CD4-positive, alpha-beta T cell treated with Interleukin-17A for 4 hours (primary cell): ENCODE measurements around the gene UBR4.

Experiments used
- DNase-seq: peaks from one replicate; pipeline ENCODE4 v3.0.0-alpha.2; 2020; ENCODE audit warnings: mixed read lengths

UBR4 gene

DNA sequence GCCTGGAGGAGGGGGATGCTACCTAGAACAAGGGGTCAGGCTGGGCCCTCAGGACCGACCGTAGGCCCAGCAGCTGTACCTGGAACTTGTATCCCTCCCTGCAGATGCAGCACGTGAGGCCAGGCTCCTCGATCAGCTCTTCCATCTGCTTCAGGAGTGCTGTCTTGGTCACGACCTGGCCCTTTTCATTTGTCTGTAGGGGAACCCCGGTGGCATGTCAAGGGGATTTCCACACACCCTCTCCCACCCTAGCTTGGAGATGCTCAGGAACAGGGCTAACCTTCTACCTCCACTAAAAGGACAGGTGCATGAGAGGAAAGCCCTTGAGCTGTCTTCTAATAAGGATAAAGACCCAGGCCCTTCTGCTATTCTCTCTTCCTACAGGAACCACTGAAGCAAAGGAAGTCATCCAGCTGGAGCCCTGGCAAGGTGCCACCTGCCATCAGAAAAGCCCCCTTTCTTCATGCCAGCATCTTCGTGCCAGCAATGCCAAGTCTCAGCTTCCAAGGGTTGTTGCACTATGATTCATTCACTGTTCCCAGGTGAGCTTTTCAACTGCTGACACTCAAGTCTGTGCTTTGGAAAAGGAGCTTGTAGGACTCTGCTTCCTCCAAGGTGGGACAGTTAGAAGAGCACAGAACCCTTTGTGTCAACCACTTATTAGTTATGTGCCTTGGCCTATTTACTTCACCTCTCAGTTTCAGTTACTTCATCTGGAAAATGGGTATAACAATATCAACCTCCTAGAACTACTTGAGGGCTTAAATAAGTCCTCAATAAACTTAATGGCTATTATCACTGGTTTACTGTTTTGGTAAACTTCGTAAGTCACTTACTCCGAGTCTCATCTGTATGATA, 122.1 kb downstream of the UBR4 start:
- no peak for DNase-seq

DNA sequence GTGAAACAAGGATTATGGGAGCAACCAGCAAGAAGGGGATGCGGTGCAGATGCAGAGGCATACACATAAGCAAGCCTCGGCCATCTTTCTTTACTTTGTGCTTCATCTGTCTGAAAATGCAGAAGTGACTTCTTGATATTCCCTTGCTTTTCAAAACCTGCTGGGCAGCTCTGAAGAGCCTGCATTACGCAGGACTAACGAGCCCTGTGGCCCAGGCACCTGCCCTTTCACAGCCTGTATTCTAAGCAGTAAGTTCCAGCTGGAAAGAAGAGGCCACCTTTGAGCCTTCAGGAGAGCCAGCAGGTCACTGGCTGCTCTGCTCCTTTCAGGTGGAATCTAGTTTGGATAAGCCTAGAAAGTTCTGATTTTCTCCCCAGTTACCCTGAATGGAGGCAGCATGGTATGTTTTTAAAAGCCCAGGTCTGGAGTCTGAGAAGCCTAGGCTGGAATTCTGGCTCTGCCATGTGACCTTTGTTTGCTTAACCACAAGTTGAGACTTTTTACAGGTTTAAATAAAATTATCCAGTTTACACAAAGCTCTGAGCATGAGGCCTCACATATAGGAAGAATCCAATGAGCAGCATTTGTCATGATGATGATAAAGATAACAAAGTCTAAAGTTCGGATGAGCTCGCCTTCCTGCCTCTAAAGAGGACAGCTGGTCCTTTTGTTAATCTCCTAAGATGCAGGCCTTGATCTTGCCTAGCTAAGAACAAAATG, 122.9 kb downstream of the UBR4 start:
- no peak for DNase-seq

DNA sequence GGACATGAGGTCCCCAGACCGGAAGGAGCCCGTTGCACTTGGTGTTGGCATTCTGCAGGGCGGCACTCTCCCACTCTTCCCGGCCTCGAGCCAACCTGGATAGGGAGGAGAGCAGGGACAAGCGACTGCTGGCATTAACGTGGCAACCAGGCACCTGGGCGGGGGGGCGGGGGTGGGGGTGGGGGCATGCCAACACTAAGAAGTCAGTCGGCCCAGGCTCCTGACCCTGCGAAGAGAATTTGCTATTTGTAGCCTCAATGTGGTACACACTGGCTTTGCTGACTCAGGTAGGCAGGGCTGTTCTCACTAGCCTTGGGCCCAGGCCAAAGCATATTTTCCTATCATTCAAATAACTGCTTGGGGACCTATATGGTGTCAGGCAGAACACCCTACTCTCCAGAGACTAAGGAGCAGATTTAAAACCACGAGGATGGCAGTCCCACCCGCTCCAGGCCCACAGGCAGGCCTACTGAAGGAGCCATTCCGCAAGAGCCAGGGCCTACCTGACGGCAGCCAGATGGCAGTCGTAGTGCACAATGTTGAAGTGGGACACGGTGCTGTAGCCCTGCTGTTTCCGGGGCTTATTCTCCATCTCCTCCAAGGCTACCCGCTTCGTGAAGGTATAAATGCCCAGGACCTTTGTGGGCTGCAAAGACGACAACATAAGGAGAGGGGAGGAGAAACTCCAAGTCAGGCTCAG, 123.7 kb downstream of the UBR4 start:
- no peak for DNase-seq

DNA sequence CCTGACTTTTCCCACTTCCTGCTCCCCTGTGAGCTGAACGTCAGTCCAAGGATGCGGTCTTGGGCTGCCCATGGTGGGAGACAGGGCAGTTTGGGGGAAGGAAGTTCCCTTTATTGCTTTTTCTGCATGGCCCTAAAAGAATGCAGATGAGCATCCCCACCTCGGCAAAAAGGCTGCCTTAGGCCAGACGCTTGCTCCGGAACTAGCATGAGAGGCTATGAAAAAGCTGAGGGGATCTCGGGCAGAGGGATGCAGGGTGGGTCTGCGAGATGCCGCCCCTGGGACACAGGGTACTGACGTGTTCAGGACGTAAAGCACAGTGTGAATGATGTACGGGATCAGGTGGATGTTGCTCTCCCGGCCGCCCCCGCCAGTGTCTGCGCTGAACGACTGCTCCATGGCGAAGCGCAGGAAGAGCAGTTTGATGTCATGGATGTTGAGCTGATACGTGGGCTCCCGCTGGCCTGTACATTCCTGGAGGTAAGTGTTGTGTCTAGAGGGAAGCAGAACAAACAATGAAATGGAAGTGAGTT, 125.8 kb downstream of the UBR4 start:
- DNase-seq = no peak

- no peak for DNase-seq
Observed at GRCh38 chr1:19083081-19083480, 127.0 kb downstream of the UBR4 start.

- DNase-seq = no peak
Observed at GRCh38 chr1:19081218-19081893, 128.7 kb downstream of the UBR4 start.

- no peak for DNase-seq
Observed at GRCh38 chr1:19080721-19081120, 129.3 kb downstream of the UBR4 start.

DNA sequence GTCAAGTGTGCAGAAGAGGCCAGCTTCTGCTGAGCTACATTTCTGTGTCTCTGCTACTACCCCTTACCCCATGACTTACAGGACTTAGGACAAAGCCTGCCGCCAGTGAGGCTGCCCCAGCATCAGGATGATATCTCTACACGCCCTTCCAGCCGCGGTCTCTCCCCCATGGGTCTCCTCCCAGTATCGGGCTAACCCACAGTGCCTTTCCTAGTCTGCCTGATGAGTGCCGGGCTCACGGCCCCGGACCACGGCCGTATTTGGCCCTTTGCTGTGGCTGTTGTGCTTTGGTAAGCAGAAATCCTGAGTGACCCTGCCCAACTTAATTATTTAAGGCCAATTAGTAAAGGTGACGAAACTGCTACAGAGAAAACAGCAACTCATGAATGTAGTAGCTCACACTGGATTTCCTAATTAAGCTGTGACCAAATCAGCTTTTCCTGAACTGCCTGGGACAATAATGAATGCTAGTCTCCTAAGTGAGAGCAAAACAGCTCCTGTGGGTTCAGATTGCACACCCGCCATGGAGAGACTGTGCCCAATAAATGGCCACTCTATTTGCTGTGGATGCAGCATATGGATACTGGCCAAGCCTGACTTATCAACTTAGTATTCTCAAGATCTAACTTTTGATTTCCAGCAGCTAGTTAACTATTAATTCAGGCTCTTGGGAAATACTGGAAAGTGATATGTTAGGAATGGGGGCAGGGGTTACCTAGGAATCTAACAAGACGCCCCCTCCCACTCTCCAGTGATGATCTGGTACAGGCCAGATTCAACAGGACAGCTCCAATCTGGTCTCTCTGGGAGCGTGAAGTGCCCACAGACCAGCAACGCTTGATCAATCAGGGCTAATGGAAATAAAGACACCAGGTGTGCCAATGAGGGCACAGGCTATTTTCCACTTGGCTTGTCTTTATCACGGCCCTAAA, 130.3 kb downstream of the UBR4 start:
- DNase-seq = no peak

GRCh38 chr1:19078536-19078935, 131.5 kb downstream of the UBR4 start:
- no peak for DNase-seq

DNA sequence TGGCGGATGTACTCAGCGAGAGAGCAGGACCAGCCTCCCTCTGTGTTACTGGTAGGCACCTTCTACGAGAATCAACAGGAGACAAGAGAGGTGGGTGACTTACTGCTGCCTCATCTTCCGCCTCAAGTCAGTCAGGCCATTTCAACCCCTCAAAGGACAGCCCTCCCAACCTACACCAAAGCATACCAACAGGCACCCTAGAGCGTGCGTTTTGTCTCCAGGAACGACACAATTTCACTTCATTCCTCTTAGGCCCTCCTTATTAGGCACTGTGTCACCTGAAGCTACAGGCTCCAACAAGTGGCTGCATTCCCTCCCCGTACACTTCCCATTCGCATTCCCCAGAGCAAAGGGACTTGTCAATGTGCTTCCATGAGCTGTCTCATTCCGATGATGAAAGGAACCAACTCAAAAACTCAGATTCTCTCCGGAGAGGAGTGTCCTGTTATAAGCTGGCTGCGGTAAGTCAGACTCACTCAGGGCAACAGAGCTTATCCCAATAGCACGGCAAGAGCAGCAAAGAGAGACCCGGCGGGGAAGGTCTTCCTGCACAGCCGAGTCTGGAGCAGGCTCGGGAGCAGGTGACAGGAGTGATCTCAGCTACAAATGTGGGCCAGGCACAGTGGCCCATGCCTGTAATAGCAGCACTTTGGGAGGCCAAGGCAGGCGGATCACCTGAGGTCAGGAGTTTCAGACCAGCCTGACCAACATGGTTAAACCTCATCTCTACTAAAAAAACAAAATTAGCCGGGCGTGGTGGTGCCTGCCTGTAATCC, 133.0 kb downstream of the UBR4 start:
- DNase-seq = no peak

DNA sequence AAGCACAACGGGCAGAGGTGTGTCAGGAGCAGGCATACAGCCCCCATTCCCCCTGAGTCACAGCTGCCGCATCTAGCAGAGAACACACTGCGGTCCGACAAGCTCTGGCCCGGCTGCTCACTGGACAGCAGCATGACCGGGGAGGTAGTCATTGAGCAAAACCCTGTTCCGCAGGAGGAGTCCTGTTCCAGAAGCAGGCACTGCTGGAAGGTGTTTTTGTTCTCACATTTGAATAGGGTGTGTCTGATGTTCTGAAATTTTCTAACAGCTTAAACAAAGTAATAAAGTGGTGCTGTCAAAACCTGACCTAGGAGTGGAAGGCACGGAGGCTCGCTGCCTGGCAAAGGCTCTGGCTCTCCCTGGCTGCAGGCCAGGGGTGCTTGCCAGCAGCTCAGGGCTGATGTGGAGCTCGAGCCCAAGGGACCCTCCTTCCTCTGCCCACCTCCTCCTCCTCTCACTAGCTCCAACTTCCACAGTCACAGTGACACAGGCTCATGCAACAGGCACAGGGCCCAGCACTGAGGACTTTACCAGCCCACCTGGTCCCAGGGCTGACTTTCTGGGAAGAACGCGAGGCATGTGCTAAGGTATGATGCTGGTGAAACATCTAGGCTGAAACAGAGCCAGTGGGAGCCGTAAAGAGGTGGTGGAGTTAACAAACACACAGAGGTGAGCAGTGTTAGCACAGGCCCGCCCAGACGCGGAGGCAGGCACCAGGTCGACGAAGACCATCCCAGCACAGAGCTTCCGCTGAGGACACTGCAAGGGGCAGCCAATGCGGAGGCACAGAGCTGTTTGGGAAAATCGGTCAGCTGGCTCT, 135.0 kb downstream of the UBR4 start:
- peak; percentile 28 for DNase-seq

DNA sequence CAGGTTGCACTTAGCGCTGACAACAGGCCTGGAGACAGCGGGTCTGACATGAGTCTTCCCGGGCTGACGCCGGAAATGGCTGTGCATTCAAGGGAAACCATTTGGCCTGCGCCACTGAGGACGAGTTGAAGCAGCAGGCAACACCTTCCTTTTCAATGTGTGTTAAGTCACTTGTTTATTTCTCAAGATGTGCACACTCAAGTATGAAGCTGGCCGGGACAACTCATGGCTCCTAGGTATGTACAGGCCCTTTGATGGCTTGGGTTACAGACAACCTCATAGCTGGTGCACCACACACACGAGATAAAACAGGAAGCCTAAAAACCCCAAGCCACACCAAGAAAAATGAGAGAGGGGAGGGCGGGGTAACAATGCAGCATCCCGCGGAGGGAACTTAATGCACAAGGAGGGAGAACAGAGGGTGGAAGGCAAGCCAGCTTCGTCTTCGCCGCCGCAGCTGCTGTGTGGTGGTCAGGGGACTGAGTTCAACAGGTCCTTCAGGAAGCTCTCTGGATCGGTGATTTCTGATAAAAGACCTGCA, 135.6 kb downstream of the UBR4 start:
- peak; percentile 80 for DNase-seq

- DNase-seq = no peak
Observed at GRCh38 chr1:19073311-19074186, 136.5 kb downstream of the UBR4 start.

DNA sequence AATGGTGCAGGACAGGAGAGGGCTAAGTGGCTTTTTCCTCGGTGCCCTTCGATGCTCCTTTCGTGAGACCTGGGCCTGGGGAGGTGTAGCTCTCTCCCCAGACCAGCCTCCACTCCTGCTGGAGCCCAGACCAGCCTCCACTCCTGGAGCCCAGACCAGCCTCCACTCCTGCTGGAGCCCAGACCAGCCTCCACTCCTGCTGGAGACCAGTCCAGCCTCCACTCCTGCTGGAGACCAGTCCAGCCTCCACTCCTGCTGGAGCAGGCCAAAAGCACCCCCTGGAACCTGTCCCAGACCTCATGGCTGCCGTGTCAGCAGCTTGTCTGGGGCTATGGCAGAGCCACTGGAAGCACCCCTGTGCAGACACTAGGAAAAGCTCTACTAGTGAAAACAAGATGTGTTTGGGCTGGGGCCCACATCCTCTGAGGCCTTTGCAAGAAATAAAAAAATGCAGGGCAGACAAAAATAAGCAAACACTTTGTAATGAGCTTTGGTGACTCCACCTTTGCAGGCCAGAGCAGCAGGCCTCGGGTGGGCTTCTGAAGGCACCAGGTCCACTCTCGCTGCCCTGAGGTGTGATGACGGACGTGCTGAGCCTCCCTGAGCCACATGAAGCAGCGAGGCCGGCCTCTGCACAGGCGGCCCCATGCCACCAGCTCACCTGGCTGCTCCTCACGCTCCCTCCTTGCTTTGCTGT, 137.6 kb downstream of the UBR4 start:
- DNase-seq = peak; percentile 39

DNA sequence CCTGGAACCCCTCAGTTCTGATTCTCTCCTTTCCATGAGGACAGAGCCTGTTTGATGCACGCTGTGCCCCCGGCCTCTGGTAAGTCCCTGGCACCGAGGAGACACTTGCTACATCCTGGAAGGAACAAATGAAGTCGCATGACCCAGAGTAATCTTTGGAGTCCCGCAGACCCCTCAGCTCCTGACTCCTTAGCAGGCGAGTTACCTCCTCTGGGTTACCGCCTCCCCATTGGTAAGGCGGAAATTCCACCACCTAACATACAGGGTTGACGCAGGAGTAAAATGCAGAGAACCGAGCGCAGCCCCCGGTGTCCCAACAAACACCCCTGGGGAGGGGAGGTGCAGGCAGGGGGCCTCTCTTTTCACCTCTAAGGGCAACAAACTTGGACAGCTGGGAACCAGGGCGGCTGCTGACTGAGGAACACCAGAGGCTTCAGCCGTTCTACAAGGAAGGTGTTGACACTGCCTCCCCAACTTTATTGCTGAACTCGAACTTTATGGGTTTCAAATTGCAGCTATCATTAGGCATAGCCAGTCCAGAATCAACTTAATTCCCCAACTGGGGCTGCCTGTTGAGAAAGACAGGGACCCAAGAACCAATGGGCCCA, 138.3 kb downstream of the UBR4 start:
- no peak for DNase-seq

DNA sequence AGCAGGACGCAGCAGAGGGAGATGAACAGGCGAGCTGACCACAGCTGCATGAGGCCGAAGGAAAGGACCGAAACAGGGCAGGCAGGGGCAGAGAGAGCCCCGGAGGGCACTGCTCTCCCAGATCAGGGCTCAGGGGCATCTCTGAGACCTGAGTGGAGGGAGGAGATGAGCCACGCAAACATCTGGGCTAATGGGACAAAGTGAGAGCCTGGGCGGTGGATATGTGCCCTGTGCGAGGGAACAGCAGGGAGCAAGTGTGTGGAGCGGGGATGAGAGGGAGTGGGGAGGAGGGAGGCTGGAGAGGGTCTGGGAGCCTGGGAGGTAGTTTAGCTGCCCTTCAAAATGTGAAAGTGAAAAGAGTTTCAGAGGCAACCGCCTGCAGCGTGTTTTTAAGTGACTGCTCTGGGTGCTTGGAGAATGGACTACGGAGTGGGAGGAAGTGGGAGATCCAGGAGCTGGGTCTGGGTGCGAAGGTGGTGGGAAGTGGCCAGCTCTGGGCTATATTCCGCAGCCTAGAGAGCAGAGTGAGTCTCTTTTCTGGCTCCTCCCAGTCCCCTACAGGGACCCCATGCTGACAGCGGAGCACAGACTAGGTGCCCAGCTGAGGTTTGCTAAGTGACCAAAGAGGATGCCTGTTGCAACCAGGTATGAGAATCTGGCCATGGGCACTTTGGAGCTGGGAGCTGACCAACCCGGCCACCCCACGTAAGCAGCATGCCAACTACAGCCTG, 139.0 kb downstream of the UBR4 start:
- no peak for DNase-seq

DNA sequence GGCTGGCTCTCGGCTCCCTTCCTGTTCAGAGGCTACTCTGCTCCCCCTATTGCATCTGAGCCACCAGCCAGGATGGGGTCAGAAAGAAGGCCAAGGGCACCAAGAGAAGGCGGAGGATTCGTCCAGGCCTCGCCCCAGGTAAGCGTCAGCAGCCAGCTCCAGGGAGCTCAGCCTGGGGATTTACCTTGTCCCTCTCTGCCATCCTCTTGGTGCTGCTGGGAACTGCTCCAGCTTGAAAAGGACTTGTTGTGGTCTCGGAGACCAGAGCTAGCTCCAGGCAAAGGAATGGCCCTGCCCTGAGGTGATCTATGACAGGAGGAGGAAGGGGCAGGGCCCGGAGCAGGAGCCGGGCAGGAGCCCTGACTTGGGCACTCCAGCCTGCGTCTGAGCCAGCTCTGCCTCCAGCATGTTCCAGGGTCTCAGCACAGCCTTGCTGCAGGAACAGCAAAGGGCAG, 139.8 kb downstream of the UBR4 start:
- no peak for DNase-seq
